Measurements from ENCODE around the gene MRPL58. TPM values are rescaled to one million over a fixed set of nuclear protein-coding genes. Genes with fewer than 3 reads are reported as not detected.
"Not testable (repeated sequence)": the region's sequence is repeated elsewhere in the genome, so short reads cannot be mapped to it uniquely, and the experiment has no call there.

The MRPL58 gene
- total RNA-seq, 1 donor from 2014 or later: 17.9 TPM

DNA sequence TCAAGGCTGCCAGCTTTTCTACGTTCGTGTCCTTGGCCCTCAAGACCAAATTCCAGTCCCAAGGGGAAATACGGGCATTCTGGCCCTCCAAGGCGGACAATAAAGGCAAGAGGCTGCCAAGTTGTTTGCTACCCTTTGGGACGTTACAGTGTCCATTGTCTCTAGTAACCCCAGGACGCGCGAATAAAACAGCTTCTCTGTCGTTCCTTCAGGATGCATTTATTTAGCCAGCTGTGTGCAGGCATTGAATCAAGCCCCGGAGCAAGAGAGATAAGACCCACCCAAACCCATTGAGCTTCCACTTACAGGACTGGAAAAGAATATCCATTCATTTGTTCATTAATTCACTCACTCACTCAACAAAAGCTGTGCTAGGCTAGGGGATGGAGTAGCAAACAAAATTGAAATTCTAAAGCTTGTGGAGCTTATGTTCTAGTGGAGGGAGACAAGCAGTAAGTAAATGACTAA, 656 bp downstream of the MRPL58 start:
- DNase-seq (ENCODE audit: low read depth in 2 of 2): peak in 1 of 2 donors; percentile 20

DNA sequence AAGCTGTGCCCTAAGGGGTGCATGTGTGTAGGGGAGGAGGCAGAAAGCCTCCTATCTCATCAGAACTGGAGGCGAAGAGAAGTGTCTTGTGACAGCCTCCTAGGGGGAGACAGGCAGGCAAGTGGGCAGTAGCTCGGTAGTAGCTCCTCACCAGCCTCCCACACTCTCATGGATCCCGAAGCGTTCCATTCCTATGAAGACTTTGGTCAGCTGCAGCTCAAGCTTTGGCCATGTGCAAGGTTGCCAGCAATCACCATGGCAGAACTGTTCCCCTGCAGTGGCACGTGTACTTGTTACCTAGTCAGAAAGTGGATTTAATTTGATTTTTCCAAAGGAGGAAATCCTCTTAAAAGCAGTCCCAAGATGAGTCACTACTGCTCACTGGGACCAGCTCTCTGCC, 6.7 kb downstream of the MRPL58 start:
- DNase-seq (ENCODE audit: low read depth in 2 of 2): no peak

DNA sequence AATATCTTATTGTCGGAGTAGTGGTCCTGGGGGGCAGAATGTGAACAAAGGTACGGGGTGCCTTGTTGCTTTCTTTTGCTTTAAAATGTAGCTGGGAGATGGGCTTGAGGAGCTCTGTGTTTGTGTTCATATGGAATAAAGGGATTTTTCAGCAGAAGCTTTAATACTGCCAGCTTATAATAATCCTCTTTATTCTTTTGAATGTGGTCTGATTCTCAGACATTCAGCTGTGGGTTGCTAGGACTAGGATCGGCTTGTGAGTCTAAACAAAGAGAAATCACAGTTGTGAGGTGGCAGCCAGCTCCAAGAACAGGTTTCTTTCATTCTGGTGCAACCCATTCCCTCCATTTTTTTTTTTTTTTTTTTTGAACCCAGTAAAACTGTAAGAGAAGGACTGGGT, 7.2 kb downstream of the MRPL58 start:
- no peak for DNase-seq (ENCODE audit: low read depth in 2 of 2)

DNA sequence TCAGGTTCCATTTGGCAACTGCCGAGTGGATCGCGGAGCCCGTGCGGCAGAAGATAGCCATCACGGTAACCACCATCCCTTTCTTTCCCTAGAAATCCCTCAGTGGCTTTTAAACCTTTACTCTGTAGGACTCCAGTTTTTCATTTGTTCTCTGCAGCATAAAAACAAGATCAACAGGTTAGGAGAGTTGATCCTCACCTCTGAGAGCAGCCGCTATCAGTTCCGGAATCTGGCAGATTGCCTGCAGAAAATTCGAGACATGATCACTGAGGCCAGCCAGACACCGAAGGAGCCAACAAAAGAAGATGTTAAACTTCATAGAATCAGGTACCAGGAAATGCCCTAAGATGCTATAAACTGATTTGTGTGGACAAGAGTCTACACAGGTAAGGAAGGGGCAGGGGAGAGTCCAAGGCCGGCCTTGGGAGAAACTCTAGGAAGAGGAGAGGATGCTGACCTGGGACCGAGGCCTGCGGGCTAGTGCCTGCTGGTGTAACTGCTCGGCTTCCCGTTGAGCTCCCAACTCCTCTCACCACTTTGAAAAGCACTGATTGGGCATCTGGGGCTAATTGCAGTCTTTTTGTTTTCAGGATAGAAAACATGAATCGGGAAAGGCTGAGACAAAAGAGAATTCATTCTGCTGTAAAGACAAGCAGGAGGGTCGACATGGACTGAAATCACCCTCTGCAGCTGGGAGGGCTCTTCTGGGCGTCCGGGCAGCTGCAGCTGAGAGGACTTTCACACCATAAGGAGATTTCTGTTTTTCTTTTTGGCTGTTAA, 8.1 kb downstream of the MRPL58 start:
- no peak for DNase-seq (ENCODE audit: low read depth in 2 of 2)

DNA sequence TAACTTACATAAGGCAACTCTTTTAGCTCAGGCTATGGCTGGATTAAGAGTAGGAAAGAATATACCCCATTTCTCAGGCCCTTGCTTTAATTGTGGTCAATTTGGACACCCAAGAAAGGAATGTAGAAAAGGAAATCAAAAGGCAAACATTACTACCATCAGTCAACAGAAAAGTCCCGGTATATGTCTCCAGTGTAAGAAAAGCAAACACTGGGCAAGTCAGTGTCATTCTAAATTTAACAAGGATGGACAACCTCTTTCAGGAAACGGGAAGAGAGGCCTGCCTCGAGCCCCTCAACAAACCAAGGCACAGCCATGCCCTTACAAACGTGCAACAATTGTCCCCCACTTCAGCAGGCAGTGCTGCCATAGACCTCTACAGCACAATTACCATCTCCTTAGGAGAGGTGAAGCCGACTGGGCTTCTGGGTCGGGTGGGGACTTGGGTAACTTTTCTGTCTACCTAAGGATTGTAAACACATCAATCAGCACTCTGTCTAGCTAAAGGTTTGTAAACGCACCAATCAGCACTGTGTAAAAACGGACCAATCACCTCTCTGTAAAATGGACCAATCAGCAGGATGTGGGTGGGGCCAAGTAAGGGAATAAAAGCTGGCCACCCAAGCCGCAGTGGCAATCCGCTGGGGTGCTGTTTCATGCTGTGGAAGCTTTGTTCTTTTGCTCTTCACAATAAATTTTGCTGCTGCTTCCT, 12.4 kb downstream of the MRPL58 start:
- no peak for DNase-seq (ENCODE audit: low read depth in 2 of 2)

DNA sequence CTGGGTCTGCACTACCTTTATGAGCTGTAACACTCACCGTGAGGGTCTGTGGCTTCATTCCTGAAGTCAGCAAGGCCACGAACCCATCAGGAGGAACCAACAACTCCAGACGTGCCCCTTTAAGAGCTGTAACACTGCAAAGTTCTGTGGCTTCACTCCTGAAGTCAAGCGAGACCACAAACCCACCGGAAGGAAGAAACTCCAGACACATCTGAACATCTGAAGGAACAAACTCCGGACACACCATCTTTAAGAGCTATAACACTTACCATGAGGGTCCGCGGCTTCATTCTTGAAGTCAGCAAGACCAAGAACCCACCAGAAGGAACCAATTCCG, 12.9 kb downstream of the MRPL58 start:
- DNase-seq (ENCODE audit: low read depth in 2 of 2): not testable (repeated sequence)

DNA sequence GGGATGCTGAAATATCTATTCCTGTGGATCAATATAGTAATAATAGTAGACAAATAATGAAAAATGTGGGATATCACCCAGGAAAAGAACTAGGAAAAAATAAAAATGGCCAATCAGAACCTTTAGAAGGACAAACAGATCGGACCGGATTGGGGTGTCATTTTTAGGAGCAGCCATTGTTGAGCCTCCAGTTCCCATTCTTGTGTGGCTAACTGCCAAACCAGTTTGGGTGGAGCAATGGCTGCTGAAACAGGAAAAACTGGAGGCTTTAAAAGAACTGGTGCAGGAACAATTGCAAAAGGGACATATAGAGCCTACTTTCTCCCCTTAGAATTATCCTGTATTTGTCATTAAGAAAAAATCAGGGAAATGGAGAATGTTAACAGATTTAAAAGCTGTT, 14.2 kb downstream of the MRPL58 start:
- not testable (repeated sequence) for DNase-seq (ENCODE audit: low read depth in 2 of 2)

DNA sequence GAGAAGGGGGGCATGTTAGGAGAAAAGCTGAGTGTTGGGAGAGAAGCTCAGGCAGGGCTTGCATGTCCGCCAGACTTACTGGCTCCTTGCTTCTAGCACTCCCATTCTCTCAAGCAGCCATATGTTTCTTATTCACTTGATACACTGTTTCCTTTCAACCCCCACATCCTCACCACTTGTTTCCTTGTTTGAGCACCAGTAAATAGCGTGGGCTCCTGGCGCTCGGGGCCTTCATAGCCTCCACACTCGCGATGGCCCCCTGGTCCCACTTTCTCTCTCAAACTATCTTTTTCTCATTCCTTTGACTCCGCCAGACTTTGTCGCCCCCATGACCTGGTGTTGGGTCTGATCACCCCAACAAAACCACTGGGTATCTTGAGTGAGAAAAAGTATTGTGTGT, 17.7 kb downstream of the MRPL58 start:
- DNase-seq (ENCODE audit: low read depth in 2 of 2): no peak

DNA sequence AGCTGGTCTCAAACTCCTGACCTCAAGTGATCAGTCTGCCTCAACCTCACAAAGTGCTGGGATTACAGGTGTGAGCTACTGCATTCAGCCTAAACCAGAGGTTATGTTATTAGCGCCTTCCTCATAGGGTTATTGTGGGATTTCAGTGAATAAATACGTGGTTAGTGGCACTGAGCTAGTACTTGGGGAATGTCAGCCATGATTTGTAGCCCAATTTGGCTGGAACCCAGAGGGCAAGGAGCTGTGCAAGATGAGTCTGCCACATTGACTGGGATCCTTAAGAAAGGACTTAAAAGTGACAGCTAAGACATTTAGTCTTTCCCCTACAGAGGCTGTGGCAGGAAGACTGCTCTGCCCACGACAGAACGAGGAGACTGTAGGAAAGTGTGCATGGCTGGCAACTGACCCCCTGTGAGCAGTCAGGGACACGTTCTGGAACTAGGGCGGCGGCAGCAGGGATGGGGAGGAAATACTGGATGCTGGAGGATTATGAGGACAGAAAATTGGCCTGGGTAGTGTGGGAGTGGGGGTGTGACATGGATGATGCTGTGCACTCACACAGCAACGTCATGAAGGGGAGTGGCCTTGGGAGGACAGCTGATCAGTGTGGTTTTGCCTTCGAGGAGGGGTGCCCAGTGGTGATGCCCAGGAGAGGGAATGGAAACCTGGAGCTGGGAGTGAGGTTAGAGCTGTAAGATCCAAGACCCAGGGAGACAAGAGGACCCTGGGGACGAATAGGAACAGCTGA, 19.7 kb downstream of the MRPL58 start:
- DNase-seq (ENCODE audit: low read depth in 2 of 2): peak; percentile 59 to 87

DNA sequence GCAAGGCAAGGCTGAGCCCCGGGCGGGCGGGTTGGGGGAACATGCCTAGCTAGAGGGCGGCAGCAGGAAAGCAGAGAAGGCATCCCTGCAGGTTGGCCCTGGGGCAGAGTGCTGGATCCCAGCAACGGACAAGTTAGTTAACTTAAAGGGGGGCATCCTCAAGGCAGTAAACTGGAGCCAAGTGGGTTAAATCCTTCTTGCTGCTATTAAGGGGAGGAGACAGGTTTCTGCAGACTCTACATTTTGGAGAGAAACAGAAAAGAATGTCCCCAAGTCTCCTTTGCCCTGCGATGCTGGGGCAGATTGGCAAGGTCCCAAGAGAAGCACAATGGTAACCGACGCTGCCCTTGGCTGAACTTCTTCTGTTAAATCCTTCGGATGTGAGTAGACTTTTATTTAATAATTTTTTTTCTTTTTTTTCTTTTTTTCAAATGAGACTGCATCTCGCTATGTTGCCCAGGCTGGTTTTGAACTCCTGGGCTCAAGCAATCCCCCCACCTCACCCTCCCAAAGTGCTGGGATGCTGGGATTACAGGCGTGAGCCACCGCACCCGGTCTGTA, 20.3 kb downstream of the MRPL58 start:
- DNase-seq (ENCODE audit: low read depth in 2 of 2): peak in 1 of 2 donors; percentile 36

DNA sequence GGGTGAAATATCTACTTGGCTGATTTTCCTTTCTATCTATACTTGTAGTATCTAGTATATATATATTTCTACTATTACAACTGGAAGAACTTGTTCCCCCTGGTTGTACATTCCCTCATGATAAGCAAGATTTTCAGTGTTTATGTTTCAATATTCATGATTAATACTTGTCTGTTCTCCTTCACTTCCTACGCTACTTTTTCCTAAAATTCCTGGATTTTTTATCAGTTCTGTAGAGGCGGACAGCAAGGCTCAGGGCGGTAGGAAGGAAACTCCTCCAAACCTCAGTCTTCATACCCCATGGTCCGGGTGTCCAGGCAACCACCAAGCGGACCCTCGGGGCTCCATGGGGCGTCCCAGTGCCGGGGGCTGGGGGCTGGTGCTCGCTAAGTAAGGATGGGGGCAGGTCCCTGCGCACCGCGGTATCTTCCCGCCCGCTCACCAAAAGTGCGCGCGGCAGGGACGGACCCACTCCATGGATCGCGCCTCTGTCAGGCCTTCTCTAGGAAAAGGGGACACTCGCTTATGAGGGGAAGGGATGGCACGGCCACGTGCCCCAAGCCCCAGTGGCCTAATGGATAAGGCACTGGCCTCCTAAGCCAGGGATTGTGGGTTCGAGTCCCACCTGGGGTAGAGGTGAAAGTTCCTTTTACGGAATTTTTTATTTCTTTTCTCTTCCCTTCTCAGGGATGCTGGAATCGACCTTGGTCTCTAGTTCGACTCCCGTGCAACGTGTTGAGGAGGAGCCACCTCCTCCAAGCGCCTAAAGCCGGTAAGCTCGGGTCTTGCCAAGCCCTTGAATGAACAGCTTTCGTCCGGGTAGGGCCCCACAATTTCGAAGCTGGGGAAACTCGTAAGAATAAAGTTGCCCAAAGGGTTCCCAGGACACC, 21.1 kb downstream of the MRPL58 start:
- peak; percentile 91 to 93 for DNase-seq (ENCODE audit: low read depth in 2 of 2)

DNA sequence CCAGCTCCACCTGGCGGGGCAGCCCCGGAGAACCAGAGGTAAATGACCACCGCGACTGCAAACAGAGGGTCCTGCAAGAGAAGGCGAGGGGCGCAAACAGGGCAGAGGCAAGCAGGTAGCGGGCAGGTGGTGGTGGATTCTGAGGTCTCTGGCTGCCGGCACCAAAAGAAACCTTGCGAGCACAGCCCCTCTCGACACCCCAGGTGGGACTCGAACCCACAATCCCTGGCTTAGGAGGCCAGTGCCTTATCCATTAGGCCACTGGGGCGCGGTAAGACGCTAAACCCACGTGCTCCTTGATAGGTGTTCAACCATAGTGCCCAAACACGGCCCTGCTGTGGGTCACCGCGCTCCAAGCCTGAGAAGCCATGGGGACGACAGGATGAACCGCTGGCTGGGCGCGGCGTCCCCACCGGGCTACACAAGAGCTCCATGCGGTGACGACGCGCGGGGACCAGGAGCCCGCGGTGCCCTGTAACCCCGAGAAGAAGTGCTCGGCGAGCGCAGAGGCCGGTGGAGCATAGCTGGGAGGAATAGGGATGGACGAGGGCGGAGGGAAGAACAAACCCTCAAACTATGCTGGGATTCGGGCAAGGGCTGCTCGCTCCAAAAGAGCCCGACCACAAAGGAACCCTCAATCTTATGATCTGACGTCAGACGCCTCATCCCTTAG, 21.9 kb downstream of the MRPL58 start:
- DNase-seq (ENCODE audit: low read depth in 2 of 2): peak; percentile 90 to 92

DNA sequence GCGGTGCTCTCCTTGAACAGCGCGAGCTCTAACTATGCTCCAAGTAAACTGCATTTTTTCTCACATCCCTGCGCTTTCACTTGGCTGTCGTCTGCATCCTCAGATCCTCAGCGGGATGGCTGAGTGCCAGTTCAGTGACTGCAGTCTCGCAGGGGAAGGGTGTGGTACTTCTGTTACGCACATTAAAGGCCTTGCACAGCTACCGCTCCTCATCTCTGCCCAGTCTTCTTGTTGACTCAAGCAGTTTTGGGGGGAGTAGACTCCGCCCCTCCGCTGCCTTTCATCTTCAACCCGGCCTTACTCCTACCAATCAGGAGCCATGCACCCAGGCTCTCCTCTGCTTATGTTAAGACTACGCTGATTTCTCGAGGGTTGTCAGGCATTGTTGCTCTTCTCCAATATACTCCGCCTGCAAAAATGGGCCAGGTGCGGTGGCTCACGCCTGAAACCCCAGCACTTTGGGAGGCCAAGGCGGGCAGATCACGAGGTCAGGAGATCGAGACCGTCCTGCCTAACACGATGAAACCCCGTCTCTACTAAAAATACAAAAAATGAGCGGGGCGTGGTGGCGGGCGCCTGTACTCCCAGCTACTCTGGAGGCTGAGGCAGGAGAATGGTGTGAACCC, 24.3 kb downstream of the MRPL58 start:
- DNase-seq (ENCODE audit: low read depth in 2 of 2): peak in 1 of 2 donors; percentile 95

DNA sequence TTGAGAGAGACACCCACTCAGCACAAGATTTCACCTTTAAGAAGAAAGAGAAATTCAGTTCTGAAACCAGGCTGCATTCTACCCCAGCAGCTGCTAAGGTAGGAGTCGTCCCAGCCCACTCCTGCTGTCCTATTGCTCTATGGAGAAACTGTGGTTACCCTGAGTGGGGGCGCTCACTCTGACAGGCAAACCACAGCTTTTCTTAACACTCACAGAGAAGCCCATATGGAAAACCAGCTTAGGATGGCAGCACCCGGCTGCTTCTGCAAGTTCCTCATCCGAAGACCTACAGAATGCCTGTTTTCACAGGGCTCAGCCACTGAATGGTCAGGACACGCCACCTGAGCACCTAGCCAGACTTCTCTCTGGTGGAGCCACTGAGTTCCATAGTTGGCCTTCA, 26.8 kb downstream of the MRPL58 start:
- DNase-seq (ENCODE audit: low read depth in 2 of 2): no peak

DNA sequence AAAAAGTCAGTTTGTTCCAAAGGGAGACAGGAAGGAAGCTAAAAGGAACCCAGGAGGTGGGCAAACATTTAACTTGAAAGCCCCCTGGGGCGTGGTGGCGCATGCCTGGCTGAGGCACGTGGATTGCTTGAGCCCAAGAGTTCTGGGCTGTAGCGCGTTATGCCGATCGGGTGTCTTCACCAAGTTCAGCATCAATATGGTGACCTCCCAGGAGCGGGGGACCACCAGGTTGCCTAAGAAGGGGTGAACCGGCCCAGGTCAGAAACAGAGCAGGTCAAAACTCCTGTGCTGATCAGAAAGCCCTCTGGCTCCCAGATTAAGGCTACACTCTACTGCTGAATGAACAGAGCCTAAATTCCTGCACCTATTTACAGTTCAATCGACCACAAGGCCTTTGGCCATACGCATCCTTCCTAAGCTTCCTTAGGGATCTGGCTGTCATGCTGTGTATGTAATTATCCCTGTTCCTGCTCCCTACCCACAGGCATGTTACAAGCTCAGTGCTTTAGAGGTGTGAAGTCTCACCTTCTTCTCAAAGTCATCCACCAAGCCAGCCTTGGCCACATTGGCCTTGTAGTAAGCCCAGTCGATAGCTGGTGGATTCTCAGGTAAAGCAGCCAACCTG, 29.3 kb downstream of the MRPL58 start:
- no peak for DNase-seq (ENCODE audit: low read depth in 2 of 2)

DNA sequence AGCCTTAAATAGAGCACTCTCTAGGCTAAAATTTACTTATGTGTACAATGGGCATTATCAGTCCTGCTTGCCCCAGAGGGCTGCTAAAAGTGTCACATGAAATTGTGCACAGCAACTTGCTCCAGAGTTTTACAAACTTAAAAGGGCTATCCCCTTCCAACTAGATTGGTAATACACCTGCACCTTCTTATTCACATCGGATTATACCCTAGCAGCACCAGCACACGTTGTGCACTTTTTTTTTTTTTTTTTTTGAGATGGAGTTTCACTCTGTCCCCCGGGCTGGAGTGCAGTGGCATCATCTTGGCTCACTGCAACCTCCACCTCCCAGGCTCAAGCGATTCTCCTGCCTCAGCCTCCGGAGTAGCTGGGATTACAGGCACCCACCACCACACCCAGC, 31.3 kb downstream of the MRPL58 start:
- not testable (repeated sequence) for DNase-seq (ENCODE audit: low read depth in 2 of 2)

DNA sequence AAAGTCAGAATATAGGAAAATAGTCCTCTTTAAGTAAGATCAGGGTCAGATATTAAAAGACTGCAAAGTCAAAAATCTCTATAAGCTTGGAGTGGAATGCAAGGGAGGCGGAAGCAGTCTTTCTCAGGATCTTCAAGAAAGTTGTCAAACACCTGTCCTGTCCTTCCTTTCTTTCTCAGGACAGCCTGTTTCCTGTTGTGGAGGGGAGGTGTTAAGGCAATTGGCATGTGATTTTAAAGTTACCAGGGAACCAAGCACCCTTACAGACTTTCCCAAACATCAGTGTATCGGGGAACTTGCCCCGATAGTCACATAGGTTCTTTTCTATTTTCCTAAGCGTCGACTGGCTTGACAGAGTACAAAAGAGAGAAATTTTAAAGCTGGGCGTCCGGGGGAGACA, 32.2 kb downstream of the MRPL58 start:
- no peak for DNase-seq (ENCODE audit: low read depth in 2 of 2)

DNA sequence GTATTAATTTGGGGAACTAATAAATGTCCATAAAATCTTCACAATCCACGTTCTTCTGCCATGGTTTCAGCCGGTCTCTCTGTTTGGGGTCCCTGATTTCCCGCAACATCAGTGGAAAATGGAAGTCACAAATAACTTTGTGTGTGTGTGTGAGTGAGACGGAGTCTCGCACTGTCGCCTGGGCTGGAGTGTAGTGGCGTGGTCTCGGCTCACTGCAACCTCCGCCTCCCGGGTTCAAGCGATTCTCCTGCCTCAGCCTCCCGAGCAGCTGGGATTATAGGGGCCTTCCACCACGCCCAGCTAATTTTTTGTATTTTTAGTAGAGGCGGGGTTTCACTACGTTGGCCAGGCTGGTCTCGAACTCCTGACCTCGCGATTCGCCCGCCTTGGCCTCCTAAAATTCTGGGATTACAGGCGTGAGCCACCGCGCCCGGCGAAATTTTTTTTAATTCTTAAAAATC, 33.5 kb downstream of the MRPL58 start:
- DNase-seq (ENCODE audit: low read depth in 2 of 2): not testable (repeated sequence)
